Liver (tissue), 3 donors: Measurements from ENCODE around the gene SLPI.

Experiments
- ATF3 ChIP-seq: IDR thresholded peaks from 2 replicates; pipeline ENCODE4 v1.6.1; 2016; ENCODE audit warnings: antibody characterized with exemption
- CTCF ChIP-seq: fragments of 150-350 bp; IDR thresholded peaks from 2 replicates; pipeline ENCODE4 v1.5.1; 2017; ENCODE audit warnings: improper control_type of control experiment, low read depth, low read length; ENCODE audit not compliant: missing input control
- EGR1 ChIP-seq, 2 donors: IDR thresholded peaks; 2 replicates each; pipeline ENCODE4 v1.6.1; 2016 to 2018; ENCODE audit warnings: antibody characterized with exemption in 2 of 2, low read depth in 2 of 2
- FOXA1 ChIP-seq: IDR thresholded peaks from 2 replicates; pipeline ENCODE4 v1.6.1; 2016; ENCODE audit warnings: antibody characterized with exemption
- GABPA ChIP-seq, 2 donors: IDR thresholded peaks in 1 of 2; conservative IDR thresholded peaks in 1 of 2; 2 replicates each; pipeline ENCODE4 v1.6.1; 2016; ENCODE audit warnings: antibody characterized with exemption in 2 of 2, mild to moderate bottlenecking in 1 of 2, moderate library complexity in 1 of 2
- JUND ChIP-seq, 2 donors: IDR thresholded peaks; 2 replicates each; pipeline ENCODE4 v1.6.1; 2016; ENCODE audit warnings: antibody characterized with exemption in 2 of 2
- MAX ChIP-seq: IDR thresholded peaks from 2 replicates; pipeline ENCODE4 v1.6.1; 2016; ENCODE audit warnings: antibody characterized with exemption
- NR2F2 ChIP-seq: IDR thresholded peaks from 2 replicates; pipeline ENCODE4 v1.6.1; 2016; ENCODE audit warnings: antibody characterized with exemption
- RAD21 ChIP-seq, 2 donors: IDR thresholded peaks; 2 replicates each; pipeline ENCODE4 v1.6.1; 2016; ENCODE audit warnings: antibody characterized with exemption in 2 of 2, mild to moderate bottlenecking in 2 of 2
- REST ChIP-seq: IDR thresholded peaks from 2 replicates; pipeline ENCODE4 v1.6.1; 2016; ENCODE audit warnings: antibody characterized with exemption, mild to moderate bottlenecking
- SP1 ChIP-seq: IDR thresholded peaks from 2 replicates; pipeline ENCODE4 v1.6.1; 2018; ENCODE audit warnings: antibody characterized with exemption, mild to moderate bottlenecking
- TAF1 ChIP-seq: conservative IDR thresholded peaks from 2 replicates; pipeline ENCODE4 v1.6.1; 2016; ENCODE audit warnings: antibody characterized with exemption, mild to moderate bottlenecking
- YY1 ChIP-seq: IDR thresholded peaks from 2 replicates; pipeline ENCODE4 v1.6.1; 2016; ENCODE audit warnings: antibody characterized with exemption, mild to moderate bottlenecking
- ZBTB33 ChIP-seq: IDR thresholded peaks from 2 replicates; pipeline ENCODE4 v1.6.1; 2016; ENCODE audit warnings: antibody characterized with exemption
- donor health status: healthy.
- donor health status: healthy.

- TF ChIP-seq CTCF: no peak
- no peak for TF ChIP-seq TAF1
- no peak for TF ChIP-seq JUND (IDR thresholded peaks at IDR 0.05)
- TF ChIP-seq ATF3: no peak
- TF ChIP-seq REST: no peak
- TF ChIP-seq RAD21 (IDR thresholded peaks at IDR 0.05): no peak
- peak; percentile 13 for TF ChIP-seq MAX
- no peak for TF ChIP-seq SP1
- no peak for TF ChIP-seq EGR1 (IDR thresholded peaks at IDR 0.05; ENCODE audit: low read depth in 2 of 2)
- peak; percentile 65 for TF ChIP-seq YY1
- no peak for TF ChIP-seq FOXA1
- no peak for TF ChIP-seq NR2F2
- TF ChIP-seq ZBTB33: no peak
- TF ChIP-seq GABPA (IDR thresholded peaks at IDR 0.05 in 1 of 2, conservative IDR thresholded peaks at IDR 0.05 in 1 of 2): no peak
Observed at GRCh38 chr20:45275338-45275737, 21.0 kb upstream of the SLPI start.
